Fibroblast of the aortic adventitia (primary cell): ENCODE data around the gene TMEM158. TPM values are rescaled to one million over a fixed set of nuclear protein-coding genes. Genes with fewer than 3 reads are reported as not detected.

Experiments used
- DNase-seq: peaks from one replicate; pipeline ENCODE4 v3.0.0-alpha.2; 2010; ENCODE audit warnings: low read depth
- H3K4me3 ChIP-seq: 2 replicates; pipeline ENCODE4 v1.5.1; 2011; ENCODE audit warnings: low read depth, mild to moderate bottlenecking, control low read depth, low read length, moderate library complexity
- CTCF ChIP-seq: IDR thresholded peaks from 2 replicates; pipeline ENCODE4 v1.5.1; 2011; ENCODE audit warnings: mild to moderate bottlenecking, low read length, control low read depth, inconsistent platforms; ENCODE audit not compliant: insufficient read depth
- total RNA-seq: library from RNA; depleted of rRNA; stranded (reverse); fragments of >200 nt; gene quantifications from 2 replicates; pipeline ENCODE4 v1.2.3, GENCODE V29; 2012; ENCODE audit warnings: low replicate concordance

Gene TMEM158
- total RNA-seq, result 4.5 and 19.3 TPM in 2 replicates

GRCh38 chr3:45226206-45226915, at the start of gene TMEM158:
TSS of gene TMEM158 (minus strand) at chr3:45226287. CDS start at chr3:45226027, 260 bp downstream.
- no peak for TF ChIP-seq CTCF
- H3K4me3 ChIP-seq, result peak within 1 kb of the TSS; percentile 81
- peak; percentile 57 for DNase-seq

GRCh38 chr3:45275006-45275704, 49.1 kb upstream of the TMEM158 start:
- TF ChIP-seq CTCF, result no peak
- no peak overlapping the region for H3K4me3 ChIP-seq

GRCh38 chr3:45273681-45274515, 47.8 kb upstream of the TMEM158 start:
- H3K4me3 ChIP-seq, result no peak overlapping the region
- no peak for DNase-seq
- TF ChIP-seq CTCF, result no peak

More at GRCh38 chr3:45275006-45275704, 49.1 kb upstream of the TMEM158 start:
- DNase-seq, result no peak

- TF ChIP-seq CTCF, result no peak
- DNase-seq, result no peak
- H3K4me3 ChIP-seq, result no peak overlapping the region
Measured at GRCh38 chr3:45272828-45273470, 46.9 kb upstream of the TMEM158 start.

- no peak overlapping the region for H3K4me3 ChIP-seq
- DNase-seq, result no peak
- no peak for TF ChIP-seq CTCF
Measured at GRCh38 chr3:45272032-45272810, 46.1 kb upstream of the TMEM158 start.
